CD8-positive, alpha-beta memory T cell (primary cell): ENCODE results near the gene TOP2A. TPM values are rescaled to one million over a fixed set of nuclear protein-coding genes. Genes with fewer than 3 reads are reported as not detected.
"Not testable (repeated sequence)": the region's sequence is repeated elsewhere in the genome, so short reads cannot be mapped to it uniquely, and the experiment has no call there.

ENCODE experiments used
- CTCF ChIA-PET: fragments of 350-600 bp; sonication (Branson Sonifier 250); formaldehyde crosslinking; loops from one replicate; lab custom pipeline; 2021; ENCODE audit warnings: antibody characterized with exemption; lab: Charles Lee
- POLR2A ChIA-PET: fragments of 350-600 bp; sonication (Branson Sonifier 250); formaldehyde crosslinking; loops from one replicate; lab custom pipeline; 2021; ENCODE audit warnings: antibody characterized with exemption; lab: Charles Lee
- DNase-seq, 5 donors: peaks; one replicate each; pipeline versions ENCODE4 v3.0.0 to v3.0.0-alpha.2; 2020 to 2022; ENCODE audit warnings: mixed read lengths in 1 of 5
- H3K27ac ChIP-seq: one replicate; pipeline ENCODE4 v1.7.0; 2013; ENCODE audit warnings: low read depth, mild to moderate bottlenecking, low read length, moderate library complexity
- H3K27me3 ChIP-seq: 2 replicates; pipeline ENCODE4 v1.7.0; 2013; ENCODE audit warnings: low read length, mild to moderate bottlenecking; ENCODE audit not compliant: insufficient read depth, poor library complexity, severe bottlenecking
- H3K36me3 ChIP-seq: 2 replicates; pipeline ENCODE4 v1.7.0; 2013; ENCODE audit warnings: mild to moderate bottlenecking, low read length, moderate library complexity; ENCODE audit not compliant: insufficient read depth
- H3K4me1 ChIP-seq: 2 replicates; pipeline ENCODE4 v1.7.0; 2013; ENCODE audit warnings: mild to moderate bottlenecking, low read length, moderate library complexity; ENCODE audit not compliant: insufficient read depth
- H3K4me3 ChIP-seq: 2 replicates; pipeline ENCODE4 v1.7.0; 2013; ENCODE audit warnings: mild to moderate bottlenecking, low read length
- H3K9me3 ChIP-seq: 2 replicates; pipeline ENCODE4 v1.7.0; 2013; ENCODE audit warnings: mild to moderate bottlenecking, low read length
- H3K27ac Mint-ChIP-seq, 8 donors: one replicate each; pipeline ENCODE4 v1.8.0; 2020 to 2021; ENCODE audit warnings: mixed read lengths in 8 of 8, mild to moderate bottlenecking in 6 of 8, inconsistent platforms in 3 of 8, moderate library complexity in 3 of 8
- H3K27me3 Mint-ChIP-seq, 2 donors: one replicate each; pipeline ENCODE4 v1.8.0; 2020 to 2021; ENCODE audit warnings: mixed read lengths in 2 of 2, mild to moderate bottlenecking in 1 of 2, moderate library complexity in 1 of 2
- H3K36me3 Mint-ChIP-seq, 3 donors: one replicate each; pipeline ENCODE4 v1.8.0; 2020 to 2021; ENCODE audit warnings: mixed read lengths in 3 of 3, inconsistent platforms in 1 of 3, mild to moderate bottlenecking in 1 of 3
- H3K4me1 Mint-ChIP-seq, 3 donors: one replicate each; pipeline ENCODE4 v1.8.0; 2020 to 2021; ENCODE audit warnings: mixed read lengths in 3 of 3, inconsistent platforms in 1 of 3, mild to moderate bottlenecking in 1 of 3
- H3K4me3 Mint-ChIP-seq, 7 donors: one replicate each; pipeline ENCODE4 v1.8.0; 2020 to 2021; ENCODE audit warnings: mixed read lengths in 7 of 7, mild to moderate bottlenecking in 6 of 7, moderate library complexity in 4 of 7, inconsistent platforms in 2 of 7
- H3K9me3 Mint-ChIP-seq, 5 donors: one replicate each; pipeline ENCODE4 v1.8.0; 2020 to 2022; ENCODE audit warnings: mixed read lengths in 5 of 5, mild to moderate bottlenecking in 3 of 5, moderate library complexity in 2 of 5, inconsistent platforms in 1 of 5
- polyA plus RNA-seq: library from polyadenylated mRNA; unstranded; fragments of 300-500 nt; fragmentation: Illumina TruSeq; gene quantifications from one replicate; pipeline ENCODE4 v1.2.3, GENCODE V29; 2021
- total RNA-seq, 2 experiments: library from RNA; stranded (reverse); gene quantifications; one replicate each; pipeline ENCODE4 v1.2.3, GENCODE V29; 2021

Gene TOP2A
- total and polyA plus RNA-seq, 3 experiments from 2014 or later, result 0.86 to 143 (median 138) TPM

- Mint-ChIP-seq H3K27ac (peak overlapping the region in 2 of 8 donors; percentile 8 to 43), H3K4me3 (no peak overlapping the region), H3K36me3 (no peaks in the 10 kb centered on the region), H3K4me1 (peaks cover 6 to 26% (median 10%) of the 10 kb centered on the region in 3 donors), H3K9me3 (no peaks in the 10 kb centered on the region), H3K27me3 (peaks cover 0 to 4% of the 10 kb centered on the region in 2 donors)
- Histone ChIP-seq H3K36me3 (no peaks in the 10 kb centered on the region), H3K9me3 (no peaks in the 10 kb centered on the region), H3K27me3 (no peaks in the 10 kb centered on the region), H3K4me1 (peaks cover under 1% of the 10 kb centered on the region), H3K27ac (no peak overlapping the region), H3K4me3 (no peak overlapping the region)
- CTCF ChIA-PET, result interaction anchor here (1.0 to 4.7 kb wide), 7 partner anchors 31 to 149 kb away, joined by 3 to 30 read pairs (median 5); partner anchors contain the start of gene IGFBP4
- POLR2A ChIA-PET, result no interaction called here
- DNase-seq, result no peak
Measured at GRCh38 chr17:40411821-40412220, 5.9 kb downstream of the TOP2A start.

GRCh38 chr17:40410082-40410481 lies 7.6 kb downstream of the TOP2A start:
- POLR2A ChIA-PET, result no interaction called here
- Mint-ChIP-seq H3K4me3 (no peak overlapping the region), H3K36me3 (no peaks in the 10 kb centered on the region)

GRCh38 chr17:40409540-40409939 lies 8.2 kb downstream of the TOP2A start:
- H3K4me3 ChIP-seq, H3K27me3 Mint-ChIP-seq, H3K27ac ChIP-seq, POLR2A ChIA-PET, H3K4me1 ChIP-seq, H3K36me3 Mint-ChIP-seq, H3K9me3 Mint-ChIP-seq, H3K27me3 ChIP-seq, DNase-seq, H3K4me3 Mint-ChIP-seq, H3K27ac Mint-ChIP-seq, H3K9me3 ChIP-seq, H3K36me3 ChIP-seq: not testable (repeated sequence)
- H3K4me1 Mint-ChIP-seq, result peaks cover 0 to 16% (median 0%) of the 10 kb centered on the region in 3 donors
- CTCF ChIA-PET, result interaction anchor here (1.0 to 2.4 kb wide), 3 partner anchors 17 to 123 kb away, joined by 3 to 8 read pairs (median 5); no protein-coding TSS in a partner anchor

More at GRCh38 chr17:40410082-40410481, 7.6 kb downstream of the TOP2A start:
- CTCF ChIA-PET, result interaction anchor here (0.8 to 1.9 kb wide), 4 partner anchors 10 to 150 kb away, joined by 3 to 7 read pairs (median 3); no protein-coding TSS in a partner anchor
- Mint-ChIP-seq H3K27ac (peak overlapping the region in 1 of 8 donors; percentile 0), H3K4me1 (peaks cover 0 to 16% (median 0%) of the 10 kb centered on the region in 3 donors), H3K27me3 (no peaks in the 10 kb centered on the region), H3K9me3 (no peaks in the 10 kb centered on the region)
- Histone ChIP-seq H3K9me3 (no peaks in the 10 kb centered on the region), H3K4me1 (no peaks in the 10 kb centered on the region), H3K27me3 (no peaks in the 10 kb centered on the region), H3K27ac (no peak overlapping the region), H3K4me3 (no peak overlapping the region), H3K36me3 (no peaks in the 10 kb centered on the region)
- no peak for DNase-seq

GRCh38 chr17:40407460-40407859 lies 10.2 kb downstream of the TOP2A start:
- H3K4me1 ChIP-seq, result peaks cover 9% of the 10 kb centered on the region
- no peaks in the 10 kb centered on the region for H3K9me3 Mint-ChIP-seq
- no peak overlapping the region for H3K4me3 Mint-ChIP-seq
- no peaks in the 10 kb centered on the region for H3K27me3 ChIP-seq
- H3K36me3 Mint-ChIP-seq, result no peaks in the 10 kb centered on the region
- no peak overlapping the region for H3K4me3 ChIP-seq
- H3K36me3 ChIP-seq, result no peaks in the 10 kb centered on the region
- H3K4me1 Mint-ChIP-seq, result peaks cover 5 to 35% (median 18%) of the 10 kb centered on the region in 3 donors
- POLR2A ChIA-PET, result no interaction called here
- CTCF ChIA-PET, result interaction anchor here (1.8 to 2.4 kb wide), 2 partner anchors 48 to 125 kb away, joined by 4 to 8 read pairs; no protein-coding TSS in a partner anchor
- H3K27ac ChIP-seq, result no peak overlapping the region
- no peaks in the 10 kb centered on the region for H3K27me3 Mint-ChIP-seq
- DNase-seq, result no peak
- no peak overlapping the region for H3K27ac Mint-ChIP-seq
- no peaks in the 10 kb centered on the region for H3K9me3 ChIP-seq

GRCh38 chr17:40404003-40404402 lies 13.7 kb downstream of the TOP2A start:
- Mint-ChIP-seq H3K27ac (peak overlapping the region in 4 of 8 donors; percentile 29 to 66 (median 56)), H3K36me3 (no peaks in the 10 kb centered on the region), H3K27me3 (no peaks in the 10 kb centered on the region), H3K9me3 (no peaks in the 10 kb centered on the region), H3K4me1 (peaks cover 5 to 35% (median 27%) of the 10 kb centered on the region in 3 donors), H3K4me3 (no peak overlapping the region)
- H3K4me1 ChIP-seq, result peaks cover 11% of the 10 kb centered on the region
- no peaks in the 10 kb centered on the region for H3K9me3 ChIP-seq
- no peak for DNase-seq
- CTCF ChIA-PET, result interaction anchor here (0.9 to 6.4 kb wide), 4 partner anchors 11 to 156 kb away, joined by 3 to 49 read pairs (median 3); no protein-coding TSS in a partner anchor
- no peak overlapping the region for H3K4me3 ChIP-seq
- POLR2A ChIA-PET, result no interaction called here
- no peaks in the 10 kb centered on the region for H3K27me3 ChIP-seq
- H3K36me3 ChIP-seq, result no peaks in the 10 kb centered on the region
- H3K27ac ChIP-seq, result no peak overlapping the region

- H3K4me3 ChIP-seq, result peak overlapping the region; percentile 8
- H3K36me3 ChIP-seq, result no peaks in the 10 kb centered on the region
- ChIA-PET POLR2A (no interaction called here), CTCF (interaction anchor here (1.5 to 6.4 kb wide), 2 partner anchors 131 to 157 kb away, joined by 3 to 49 read pairs; no protein-coding TSS in a partner anchor)
- no peaks in the 10 kb centered on the region for H3K9me3 Mint-ChIP-seq
- H3K27me3 ChIP-seq, result no peaks in the 10 kb centered on the region
- H3K27ac Mint-ChIP-seq, result peak overlapping the region in 6 of 8 donors; percentile 3 to 86 (median 70)
- peak overlapping the region; percentile 2 to 76 (median 64) for H3K4me3 Mint-ChIP-seq
- H3K27ac ChIP-seq, result no peak overlapping the region
- no peaks in the 10 kb centered on the region for H3K36me3 Mint-ChIP-seq
- DNase-seq, result no peak
- H3K27me3 Mint-ChIP-seq, result no peaks in the 10 kb centered on the region
- H3K4me1 Mint-ChIP-seq, result peaks cover 5 to 35% (median 27%) of the 10 kb centered on the region in 3 donors
- H3K4me1 ChIP-seq, result peaks cover 11% of the 10 kb centered on the region
- no peaks in the 10 kb centered on the region for H3K9me3 ChIP-seq
Measured at GRCh38 chr17:40402668-40403067, 15.0 kb downstream of the TOP2A start.

GRCh38 chr17:40399185-40399584 lies 18.5 kb downstream of the TOP2A start:
- POLR2A ChIA-PET, result interaction anchor here (0.7 kb wide), 2 partner anchors 18 to 54 kb away, joined by 4 read pairs; partner anchors contain the start of gene TOP2A
- H3K36me3 Mint-ChIP-seq, result no peaks in the 10 kb centered on the region
- no peak overlapping the region for H3K4me3 Mint-ChIP-seq
- no peaks in the 10 kb centered on the region for H3K9me3 Mint-ChIP-seq
- DNase-seq, result peak in 2 of 5 donors; percentile 26 to 58
- Histone ChIP-seq H3K36me3 (no peaks in the 10 kb centered on the region), H3K4me3 (no peak overlapping the region), H3K9me3 (no peaks in the 10 kb centered on the region), H3K4me1 (peaks cover 11% of the 10 kb centered on the region), H3K27me3 (no peaks in the 10 kb centered on the region), H3K27ac (no peak overlapping the region)
- H3K27ac Mint-ChIP-seq, result peak overlapping the region in 4 of 8 donors; percentile 61 to 82 (median 78)
- CTCF ChIA-PET, result interaction anchor here (0.7 to 6.4 kb wide), 7 partner anchors 10 to 161 kb away, joined by 3 to 49 read pairs (median 5); no protein-coding TSS in a partner anchor
- H3K4me1 Mint-ChIP-seq, result peaks cover 5 to 34% (median 26%) of the 10 kb centered on the region in 3 donors
- no peaks in the 10 kb centered on the region for H3K27me3 Mint-ChIP-seq

GRCh38 chr17:40386555-40386954 lies 31.1 kb downstream of the TOP2A start:
- H3K4me3 ChIP-seq, H3K4me1 Mint-ChIP-seq, CTCF ChIA-PET, H3K4me3 Mint-ChIP-seq, H3K27ac ChIP-seq, H3K36me3 ChIP-seq, H3K36me3 Mint-ChIP-seq, H3K9me3 ChIP-seq, H3K27me3 ChIP-seq, POLR2A ChIA-PET, H3K9me3 Mint-ChIP-seq, DNase-seq, H3K4me1 ChIP-seq, H3K27me3 Mint-ChIP-seq, H3K27ac Mint-ChIP-seq: not testable (repeated sequence)
